Activated CD4-positive, alpha-beta T cell treated with anti-CD3 and anti-CD28 coated beads, Interleukin-2, amount 50 U/mL, for 16 hours (primary cell): ENCODE measurements around the gene RBKS.
A peak's percentile ranks its signal among the peaks of the same experiment; 100 is the strongest.
"Not testable (repeated sequence)": the region's sequence is repeated elsewhere in the genome, so short reads cannot be mapped to it uniquely, and the experiment has no call there.

ENCODE experiments used
- DNase-seq: peaks from one replicate; pipeline ENCODE4 v3.0.0-alpha.2; 2020

Gene RBKS

DNA sequence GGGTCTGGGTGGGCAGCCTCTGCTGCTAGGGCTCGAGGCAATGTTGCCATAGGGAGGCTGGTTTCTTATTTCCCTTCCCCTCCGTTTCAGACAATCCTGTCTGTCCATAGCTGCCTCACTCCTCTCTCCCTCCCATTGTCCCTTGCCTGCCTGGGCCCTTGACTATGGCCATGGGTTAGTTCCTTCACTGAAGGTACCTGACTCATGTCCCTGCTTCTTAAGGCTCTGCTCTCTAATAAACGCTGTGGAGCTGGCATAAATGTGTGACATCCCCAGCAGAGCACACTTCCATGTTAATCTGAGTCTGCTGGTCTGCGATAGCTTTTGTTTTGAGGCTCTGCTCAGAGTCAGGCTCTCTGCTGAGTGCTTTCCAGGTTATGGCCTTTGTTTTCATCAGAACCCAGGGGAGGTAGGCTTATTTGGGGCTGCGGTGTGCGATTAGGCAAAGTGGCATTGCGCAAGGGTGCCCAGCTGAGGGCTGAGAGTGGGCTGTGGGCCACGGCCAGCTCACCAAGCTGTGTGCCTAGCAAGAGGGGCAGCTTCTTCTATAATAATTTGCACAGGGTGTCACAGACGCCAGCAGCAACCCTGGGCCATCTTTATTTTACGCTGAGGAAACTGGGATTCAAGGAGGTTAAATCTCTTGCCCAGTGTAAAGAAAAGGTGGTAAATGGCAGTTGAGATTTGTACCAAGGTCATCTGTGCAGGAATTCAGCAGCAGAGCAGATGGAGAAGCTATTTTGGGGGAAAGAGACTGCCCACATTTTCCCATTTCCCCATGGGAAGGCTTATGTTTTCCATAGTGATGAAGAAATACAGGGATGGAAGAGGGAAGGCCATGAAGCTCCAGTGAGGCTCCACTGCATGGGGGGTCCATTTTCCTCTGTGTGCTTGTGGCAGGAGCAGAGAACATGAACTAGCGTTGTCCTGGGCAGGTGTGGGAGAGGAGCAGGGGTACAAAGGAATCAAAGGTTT is 93.1 kb downstream of the RBKS start:
- DNase-seq, result no peak

DNA sequence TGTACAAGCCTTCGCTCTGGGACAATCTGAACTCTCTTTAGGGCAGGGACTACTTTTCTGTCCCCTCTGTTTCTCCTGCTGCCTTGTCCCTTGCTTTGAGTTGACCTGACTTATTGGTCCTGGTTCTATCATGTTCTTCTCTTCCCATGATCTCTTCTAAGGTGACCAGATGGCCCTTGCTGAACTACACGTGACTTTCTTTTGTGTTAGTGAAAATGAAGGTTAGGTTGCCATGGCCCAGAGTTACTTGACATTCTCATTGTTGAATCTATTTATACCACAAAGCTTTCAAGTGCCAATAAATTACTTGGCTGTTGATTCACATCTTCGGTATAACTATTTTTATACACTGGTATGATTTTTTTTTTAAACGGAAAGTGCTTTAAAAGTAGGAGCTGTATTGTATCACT is 94.3 kb downstream of the RBKS start:
- DNase-seq, result no peak

DNA sequence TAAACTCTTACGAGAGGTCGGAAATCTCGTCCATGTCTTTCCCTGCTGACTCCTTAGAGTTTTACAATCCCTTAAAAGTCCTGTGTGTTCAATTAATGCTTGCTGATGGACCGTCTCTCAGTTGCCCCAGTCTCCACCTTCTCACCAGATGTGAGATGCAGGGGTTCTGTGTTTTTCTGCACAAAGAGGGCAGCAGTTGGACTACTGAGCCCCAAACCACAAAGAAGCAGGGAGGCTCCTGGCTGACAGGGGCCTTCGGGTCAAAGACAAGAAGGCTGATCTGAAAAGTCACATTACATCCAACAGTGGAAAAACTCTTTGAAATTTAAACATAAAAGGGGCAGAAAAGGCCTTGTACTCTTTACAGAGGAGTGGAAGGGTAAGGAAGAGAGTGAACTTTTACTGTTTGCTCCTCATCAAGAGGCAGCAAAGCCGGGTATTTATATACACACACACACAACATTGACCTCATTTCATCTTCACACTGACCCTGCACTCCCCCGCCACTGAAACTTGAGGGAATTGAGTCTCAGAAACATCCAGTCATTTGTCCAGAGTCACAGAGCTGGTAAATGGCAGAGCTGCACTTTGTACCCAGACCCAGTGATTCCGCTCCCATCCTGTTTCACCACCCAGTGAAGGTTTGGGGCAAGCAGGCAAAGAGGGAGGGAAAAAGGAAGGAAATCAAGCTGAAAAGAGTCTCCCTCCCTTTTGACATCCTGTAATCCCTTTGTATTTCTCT is 94.9 kb downstream of the RBKS start:
- no peak for DNase-seq

DNA sequence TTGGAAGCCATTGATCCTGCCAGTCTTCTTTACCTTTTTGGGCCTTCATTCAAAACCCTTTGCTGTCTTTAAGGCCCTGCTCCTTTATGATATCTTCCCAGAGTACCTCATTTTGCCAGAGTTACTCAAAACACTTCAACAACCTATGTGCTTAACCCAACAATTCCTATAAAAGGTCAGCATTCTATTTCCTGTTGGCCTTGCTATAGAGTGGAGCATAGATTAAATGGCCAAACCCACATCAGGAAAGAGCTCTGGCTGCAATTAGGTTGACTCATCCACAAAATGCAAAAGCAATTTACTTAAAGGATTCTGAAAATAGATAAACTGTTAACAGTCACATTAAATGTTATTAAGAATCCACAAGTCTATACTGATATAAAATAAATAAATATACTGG is 97.4 kb downstream of the RBKS start:
- DNase-seq, result no peak

DNA sequence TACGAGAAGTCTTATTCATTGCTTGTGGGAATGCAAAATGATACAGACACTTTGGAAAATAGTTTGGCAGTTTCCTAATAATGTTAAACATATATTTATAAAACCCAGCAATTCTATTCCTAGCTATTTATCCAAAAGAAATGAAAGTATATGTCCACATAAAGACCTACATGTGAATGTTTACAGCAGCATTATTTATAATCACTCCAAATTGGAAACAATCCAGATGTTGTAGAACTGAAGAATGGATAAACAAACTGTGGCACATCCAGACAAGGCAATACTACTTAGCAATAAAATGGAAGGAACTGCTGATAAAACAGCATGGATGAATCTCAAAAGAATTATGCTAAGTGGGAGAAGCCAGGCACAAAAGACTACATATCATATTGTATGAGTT is 99.4 kb downstream of the RBKS start:
- DNase-seq, result no peak

DNA sequence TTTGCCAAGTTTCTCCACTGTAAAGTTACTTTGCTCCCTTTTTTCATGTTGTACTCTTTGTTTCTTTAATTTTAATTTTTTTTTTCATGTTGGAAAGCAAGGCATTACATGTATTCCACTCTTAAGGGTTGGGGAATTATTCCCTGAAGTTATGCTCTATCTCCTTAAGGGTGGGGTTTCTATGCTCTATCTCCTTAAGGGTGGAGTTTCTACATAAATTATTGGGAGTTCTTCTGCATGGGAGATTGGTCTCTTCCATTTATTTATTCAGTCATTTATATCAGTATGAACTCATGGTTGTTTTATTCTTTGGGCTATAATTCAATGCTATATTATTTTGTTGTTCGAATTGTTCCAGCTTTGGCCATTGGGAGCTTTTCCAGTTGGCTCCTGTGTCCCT is 107.5 kb downstream of the RBKS start:
- no peak for DNase-seq

DNA sequence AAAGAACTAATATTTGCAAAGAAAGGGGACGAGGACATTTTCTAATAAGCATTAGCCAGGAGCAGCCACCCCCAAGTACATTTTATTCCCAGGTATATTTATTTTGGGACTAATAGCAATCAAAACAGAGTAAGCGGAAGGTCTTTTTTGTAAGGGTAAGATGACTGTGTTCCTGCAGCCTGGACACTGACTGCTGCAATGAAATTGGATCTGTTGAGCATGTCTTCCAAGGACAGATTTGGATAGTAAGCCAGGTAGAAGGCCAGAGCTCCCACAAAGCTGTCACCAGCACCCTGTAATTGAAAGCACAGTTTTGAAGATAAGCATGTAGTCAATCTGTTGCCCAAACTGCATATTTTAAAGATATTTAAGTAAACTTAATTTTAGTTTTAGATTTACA is 108.7 kb downstream of the RBKS start:
- DNase-seq, result no peak

DNA sequence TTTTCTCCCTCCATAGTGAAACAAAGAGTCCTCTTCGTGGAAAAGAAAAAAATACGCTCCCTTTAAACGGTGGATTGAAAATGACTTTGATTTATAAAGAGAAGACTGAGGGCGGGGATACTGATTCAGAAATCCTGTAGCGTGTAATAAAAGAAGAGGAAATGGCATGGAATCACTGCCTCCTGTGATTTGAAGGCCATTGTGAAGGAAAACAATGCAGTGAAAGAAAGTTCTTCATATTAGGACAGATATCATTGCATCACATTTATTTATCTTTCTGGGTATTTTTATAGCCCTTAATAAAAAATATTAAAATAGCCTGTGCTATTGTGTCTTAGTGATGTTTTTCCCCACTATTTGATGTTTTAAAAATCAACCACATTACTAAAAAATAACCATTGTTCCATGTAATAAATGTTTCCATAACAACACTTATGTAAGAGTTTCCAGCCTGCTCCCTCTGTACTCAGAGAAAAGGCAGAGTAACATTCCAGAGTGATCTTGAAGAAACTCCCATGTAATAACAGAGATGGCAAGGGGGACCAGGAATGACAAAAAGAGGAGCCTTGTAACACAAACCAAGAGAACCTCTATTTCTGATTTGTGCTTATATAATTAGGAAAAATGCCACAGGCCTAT is 110.7 kb downstream of the RBKS start:
- DNase-seq, result no peak

DNA sequence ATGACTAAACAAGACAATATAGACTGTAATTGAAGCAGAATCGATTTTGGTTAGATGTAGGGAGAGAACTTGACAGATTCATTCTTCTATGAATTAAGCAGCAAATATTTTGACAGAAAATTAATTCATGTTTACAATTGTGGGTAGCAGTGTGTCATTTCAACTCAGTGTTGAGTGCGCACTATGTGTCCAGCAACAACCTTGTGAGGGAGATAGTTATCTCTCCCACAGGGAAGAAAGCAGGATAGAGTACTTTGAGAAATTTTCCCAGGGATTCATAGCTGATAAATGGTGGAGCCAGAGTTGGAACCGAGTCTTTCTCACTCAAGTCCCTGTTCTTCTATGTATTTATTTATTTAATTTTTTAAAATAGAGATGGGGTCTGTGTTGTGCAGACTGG is 113.5 kb downstream of the RBKS start:
- DNase-seq, result no peak

DNA sequence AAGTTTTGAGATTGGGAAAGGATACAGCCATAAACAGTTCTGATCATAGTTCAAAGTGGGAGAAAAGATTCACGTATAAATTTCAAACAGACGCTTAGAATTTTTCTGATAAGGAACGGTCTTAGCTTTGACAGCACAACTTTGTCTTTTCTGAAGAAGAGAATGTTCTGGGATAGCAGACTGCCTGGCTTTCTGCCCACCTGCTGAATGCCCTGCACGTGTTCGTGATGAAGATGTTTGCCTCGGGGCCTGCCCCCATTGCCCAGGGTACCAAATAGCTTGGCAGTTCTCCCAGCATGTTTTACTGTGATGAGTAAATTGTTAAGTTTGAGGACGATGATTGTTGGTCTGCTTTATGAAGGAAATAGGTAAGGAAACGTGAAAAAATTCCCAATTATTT is 114.1 kb downstream of the RBKS start:
- DNase-seq, result no peak

DNA sequence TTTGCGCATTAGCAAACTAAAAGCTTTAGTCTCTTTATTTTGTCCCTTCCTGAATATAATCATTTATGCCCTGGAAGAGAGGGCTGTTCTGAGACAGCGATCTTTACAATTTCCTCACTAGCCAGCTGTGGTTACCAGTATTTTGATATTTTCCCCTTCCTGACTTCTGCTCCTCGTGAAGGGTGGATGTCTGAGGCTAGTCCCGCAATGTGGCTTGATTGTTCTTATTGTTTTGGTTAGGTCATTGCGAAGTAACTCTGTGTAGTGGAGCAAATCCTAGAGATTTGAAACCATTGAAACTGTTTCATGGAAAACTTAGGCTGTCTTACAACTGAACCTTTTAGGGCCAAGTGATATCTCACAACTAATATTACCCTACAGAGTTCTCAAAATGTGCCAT is 116.2 kb downstream of the RBKS start:
- no peak for DNase-seq

DNA sequence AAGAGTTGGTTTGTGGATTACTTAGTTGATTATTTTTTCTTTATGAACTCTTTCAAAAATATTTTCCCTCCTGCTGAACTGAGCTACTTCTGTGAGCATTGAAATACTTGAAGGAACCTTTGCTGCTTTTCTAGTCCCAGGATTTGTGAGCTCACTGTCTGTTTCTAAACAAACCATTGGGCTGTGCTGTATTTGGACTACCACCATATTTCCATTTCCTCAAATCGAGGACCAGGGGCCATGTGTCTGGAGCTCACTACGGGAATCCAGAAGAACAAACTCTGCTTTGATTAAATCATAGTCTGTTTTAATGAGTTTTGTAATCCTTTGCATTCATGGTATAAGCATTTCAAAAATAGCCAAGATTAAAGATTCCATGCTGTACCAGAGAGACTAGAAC is 117.4 kb downstream of the RBKS start:
- no peak for DNase-seq

DNA sequence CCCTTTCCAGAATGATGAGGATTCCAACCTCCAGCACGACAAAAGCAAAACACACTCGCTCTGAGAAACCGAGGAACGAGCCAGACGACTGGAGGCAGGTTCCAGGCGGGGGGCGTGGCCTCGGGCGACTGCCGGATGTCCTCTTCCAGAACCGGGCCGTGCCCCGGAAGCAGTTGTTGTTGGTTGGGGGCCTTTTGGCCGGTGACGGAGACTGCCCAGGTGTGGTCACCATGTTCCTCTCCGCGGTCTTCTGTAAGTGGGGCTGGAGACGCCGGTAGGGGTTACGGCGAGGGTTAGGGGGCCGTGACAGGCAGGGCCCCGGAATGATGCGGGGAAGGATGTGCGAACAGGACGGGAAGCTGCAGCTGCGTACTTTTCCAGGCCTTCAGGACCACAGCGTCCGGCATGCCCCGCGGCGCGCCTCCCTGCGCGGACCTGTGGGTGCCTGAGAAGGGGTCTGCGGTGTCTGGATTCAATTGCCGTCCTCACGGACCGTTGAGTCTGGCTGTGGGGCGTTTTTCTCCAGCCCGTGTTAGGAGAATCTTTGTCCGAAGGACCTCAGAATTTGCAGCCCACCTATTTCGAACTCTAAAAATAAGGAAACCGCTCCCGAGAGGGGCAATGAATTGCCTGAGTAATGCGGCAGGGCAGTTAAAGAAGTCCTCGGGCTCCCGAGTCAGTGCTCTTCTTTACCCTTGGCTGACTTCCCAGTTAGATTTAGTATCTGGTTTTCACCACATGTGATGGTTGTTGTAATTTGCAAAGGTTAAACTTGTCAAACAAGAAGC is 118.4 kb downstream of the RBKS start, which contains the start of gene MRPL33:
MRPL33 (plus strand) TSS at position 172 of the 788 bp plus-strand sequence; CDS start at position 231, 59 bp downstream.
- peak; percentile 94 for DNase-seq

DNA sequence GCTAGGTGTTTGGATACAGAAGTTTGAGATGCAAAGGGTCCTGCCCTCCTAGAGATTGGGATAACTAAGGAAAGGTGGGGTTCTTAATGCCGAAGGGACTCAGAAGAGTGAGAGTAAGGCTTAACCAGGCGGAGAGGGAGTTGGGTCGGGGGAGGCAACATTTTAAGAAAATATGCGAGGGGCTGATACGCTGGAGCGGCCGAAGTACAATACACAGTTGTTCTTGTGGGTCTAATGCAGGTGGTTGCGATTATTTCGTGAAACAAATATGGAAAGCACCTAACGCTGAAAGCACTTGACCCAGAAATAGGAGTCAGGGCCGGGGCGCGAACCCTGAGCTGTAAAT is 119.0 kb downstream of the RBKS start:
- no peak for DNase-seq

DNA sequence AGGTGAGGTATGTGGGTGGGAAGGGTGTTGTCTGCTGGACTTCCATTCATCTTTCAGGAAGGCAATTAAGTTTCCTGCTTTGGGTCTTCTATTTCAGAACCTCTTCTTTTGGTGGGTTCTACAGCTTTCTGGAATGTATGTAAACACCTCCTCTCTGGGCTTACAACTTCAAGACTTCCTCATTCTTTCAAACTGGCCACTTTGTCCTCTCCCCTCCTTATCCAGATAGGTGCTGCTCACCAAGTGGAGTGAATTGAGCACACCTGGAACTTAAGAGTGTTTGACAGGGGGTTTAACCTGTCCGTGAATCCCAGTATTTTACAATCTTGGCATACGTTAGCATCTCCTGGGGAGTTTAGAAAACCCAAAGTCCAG is 123.9 kb downstream of the RBKS start:
- DNase-seq, result no peak

DNA sequence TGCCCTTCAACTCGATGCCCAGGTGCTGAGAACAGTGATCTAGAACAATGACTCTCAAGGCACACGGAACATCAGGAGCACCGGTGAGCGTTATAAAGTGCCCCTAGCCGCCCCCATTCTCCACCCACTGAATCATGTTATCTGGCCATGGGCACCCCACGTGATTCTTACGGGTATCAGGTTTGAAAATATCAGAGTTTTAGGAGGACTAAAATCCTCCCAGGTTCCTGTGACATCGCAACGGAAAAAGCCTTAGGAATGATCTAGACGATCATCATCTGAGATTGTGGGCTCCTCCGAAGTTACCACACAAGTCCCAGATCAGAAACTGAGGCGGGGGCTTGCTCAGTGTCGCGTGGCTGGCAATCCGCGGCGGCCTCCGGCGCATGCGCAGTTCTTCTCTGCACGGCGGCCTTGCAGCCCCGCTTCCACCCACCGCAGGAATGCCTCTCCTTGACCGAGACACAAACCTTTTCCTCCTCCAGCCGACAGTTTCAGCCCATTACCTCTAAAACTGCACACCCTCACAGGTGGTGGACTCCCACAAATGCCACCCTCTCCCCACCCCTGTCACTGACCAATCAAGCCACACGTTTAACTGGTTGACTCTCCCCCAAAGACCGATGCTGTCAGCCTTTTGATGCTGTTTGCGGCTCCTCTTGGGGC is 124.4 kb downstream of the RBKS start:
- DNase-seq, result peak; percentile 29

DNA sequence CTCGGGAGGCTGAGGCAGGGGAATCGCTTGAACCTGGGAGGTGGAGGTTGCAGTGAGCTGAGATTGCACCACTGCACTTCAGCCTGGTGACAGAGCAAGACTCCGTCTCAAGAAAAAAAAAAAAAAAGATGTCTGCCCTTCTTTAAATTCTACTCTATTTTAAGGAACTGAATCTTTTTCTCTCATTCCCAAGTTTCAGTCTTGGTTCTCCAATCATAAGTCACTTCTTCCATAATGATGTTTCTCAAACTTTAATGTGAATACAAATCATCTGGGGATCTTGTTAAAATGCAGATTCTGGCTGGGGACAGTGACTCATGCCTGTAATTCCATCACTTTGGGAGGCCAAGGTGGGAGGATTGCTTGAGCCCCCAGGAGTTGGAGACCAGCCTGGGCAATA is 125.7 kb downstream of the RBKS start:
- DNase-seq, result not testable (repeated sequence)

DNA sequence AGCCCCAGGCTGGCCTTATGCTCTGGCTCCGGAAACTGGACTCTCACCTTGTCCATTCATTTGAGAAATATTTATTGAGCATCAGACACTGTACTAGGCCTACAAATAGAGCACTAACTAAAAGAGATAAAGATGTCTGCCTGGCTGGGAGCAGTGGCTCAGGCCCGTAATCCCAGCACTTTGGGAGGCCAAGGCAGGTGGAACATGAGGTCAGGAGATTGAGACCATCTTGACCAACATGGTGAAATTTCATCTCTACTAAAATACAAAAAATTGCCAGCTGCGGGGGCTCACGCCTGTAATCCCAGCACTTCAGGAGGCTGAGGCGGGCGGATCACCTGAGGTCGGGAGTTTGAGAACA is 126.3 kb downstream of the RBKS start:
- DNase-seq, result no peak

DNA sequence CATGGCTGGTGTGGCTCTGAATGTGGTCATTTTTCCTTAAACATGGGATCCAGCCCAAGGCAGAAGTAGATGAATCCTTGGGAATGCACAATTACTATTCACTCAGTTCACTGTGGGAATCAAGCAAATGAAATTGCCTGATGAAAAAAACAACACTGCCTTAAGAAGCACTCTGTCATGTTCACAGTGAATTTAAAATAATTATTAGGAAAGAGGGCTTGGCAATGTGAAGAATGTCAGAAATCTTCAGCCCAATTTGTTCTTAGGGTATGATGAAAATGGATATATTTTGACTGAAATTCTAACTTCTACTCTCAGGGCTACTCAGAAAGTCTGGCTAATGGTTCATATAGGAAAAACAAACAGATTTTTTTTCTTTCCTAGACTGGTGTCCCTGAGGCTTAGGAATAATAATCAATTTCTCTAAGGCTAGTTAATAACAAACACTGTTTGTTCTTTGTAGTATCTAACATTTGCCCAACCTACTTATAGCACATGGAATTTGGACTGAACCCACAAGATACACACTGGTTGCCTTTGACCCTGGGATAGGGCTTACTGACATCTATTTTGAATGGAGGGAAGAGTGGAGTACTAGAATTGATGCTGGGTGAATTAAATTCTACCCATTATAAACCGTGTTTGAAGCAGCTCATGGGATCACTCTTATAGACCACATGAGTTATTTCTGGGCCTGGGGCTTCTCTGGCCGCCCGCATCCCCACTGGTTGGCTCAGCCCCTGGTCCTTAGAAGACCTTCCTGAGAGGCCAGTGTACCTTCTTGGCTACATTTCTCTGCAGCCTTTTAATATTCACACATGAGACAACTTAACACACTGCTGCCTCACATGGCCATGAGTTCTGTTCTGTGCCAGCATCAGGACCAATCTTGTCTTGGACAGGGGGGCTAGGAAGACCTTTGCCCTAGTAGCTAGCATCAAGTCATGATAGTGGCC is 127.0 kb downstream of the RBKS start:
- DNase-seq, result no peak

DNA sequence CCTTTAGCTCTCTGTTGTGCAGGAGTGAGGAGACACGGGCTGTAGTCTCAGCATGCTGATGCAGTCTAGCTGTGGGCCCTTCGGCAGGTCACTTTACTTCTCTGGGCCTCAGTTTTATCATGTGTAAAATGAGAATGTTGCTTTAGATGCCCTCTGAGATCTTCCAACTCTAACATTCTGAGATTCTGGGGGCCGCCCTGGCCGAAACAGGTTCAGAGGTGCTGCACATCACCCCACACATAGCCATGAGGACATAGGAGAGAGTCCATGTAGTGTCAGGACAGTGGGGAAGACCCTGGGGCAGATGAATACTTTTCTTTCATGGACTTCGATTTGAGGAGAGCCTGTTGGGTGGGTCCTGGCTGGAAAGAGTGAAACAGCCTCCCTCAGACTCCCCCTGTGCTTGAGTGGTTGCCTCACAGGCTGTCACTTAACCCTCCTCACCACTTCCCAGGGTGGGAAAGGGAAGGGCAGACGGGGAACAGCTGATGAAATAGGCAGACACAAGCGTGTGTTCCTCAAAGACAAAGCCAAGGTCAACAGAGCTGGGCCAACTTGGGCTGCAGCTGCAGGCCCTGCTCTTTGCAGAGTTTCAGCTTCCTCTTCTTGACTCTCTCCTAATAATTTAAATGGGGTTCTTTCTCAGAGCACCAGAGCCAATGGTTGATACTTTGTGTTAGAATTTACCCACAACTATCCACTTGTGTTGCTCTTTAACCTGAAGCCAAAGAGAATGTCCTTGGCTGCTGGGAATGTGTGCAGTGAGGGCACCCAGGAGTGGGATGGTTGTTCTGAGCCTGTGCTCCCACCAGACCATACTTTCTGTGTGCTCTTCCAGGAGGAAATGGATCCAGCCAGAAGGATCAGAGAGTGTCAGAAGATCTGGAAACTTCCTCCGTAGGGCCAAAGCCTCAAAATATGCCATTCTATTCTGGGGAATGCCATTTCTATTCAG is 133.4 kb downstream of the RBKS start:
- no peak for DNase-seq
